Natural killer cell (primary cell): Measurements from ENCODE around the gene SCARB1. TPM values are rescaled to one million over a fixed set of nuclear protein-coding genes. Genes with fewer than 3 reads are reported as not detected.

Experiments
- ATAC-seq, 3 donors: fragments of 150-1000 bp in 2 of 3; fragments of 200-7000 bp in 1 of 3; cut with Tn5 transposase; 1 replicate in 1 of 3; 2 replicates in 2 of 3; pipeline ENCODE4 v1.10.0; 2021; ENCODE audit warnings: mild to moderate bottlenecking in 2 of 3, moderate library complexity in 2 of 3
- DNase-seq, 2 donors: peaks; one replicate each; pipeline versions ENCODE4 v3.0.0 to v3.0.0-alpha.2; 2013 to 2021; ENCODE audit warnings: mixed read lengths in 1 of 2
- H3K27ac ChIP-seq: one replicate; pipeline ENCODE4 v1.5.1; 2013; ENCODE audit warnings: mild to moderate bottlenecking, low read length
- H3K27me3 ChIP-seq: one replicate; pipeline ENCODE4 v1.6.1; 2013; ENCODE audit warnings: low read length; ENCODE audit not compliant: control insufficient read depth, insufficient read depth
- H3K36me3 ChIP-seq: one replicate; pipeline ENCODE4 v1.6.1; 2013; ENCODE audit warnings: low read length; ENCODE audit not compliant: control insufficient read depth, insufficient read depth
- H3K4me1 ChIP-seq: one replicate; pipeline ENCODE4 v1.6.1; 2013; ENCODE audit warnings: low read length; ENCODE audit not compliant: control insufficient read depth, insufficient read depth
- H3K4me3 ChIP-seq: one replicate; pipeline ENCODE4 v1.5.1; 2013; ENCODE audit warnings: low read length
- H3K9me3 ChIP-seq: one replicate; pipeline ENCODE4 v1.6.1; 2013; ENCODE audit warnings: low read length; ENCODE audit not compliant: control insufficient read depth, insufficient read depth
- H3K27ac Mint-ChIP-seq, 2 donors: one replicate each; pipeline ENCODE4 v1.8.0; 2022; ENCODE audit warnings: mild to moderate bottlenecking in 2 of 2, mixed read lengths in 2 of 2, moderate library complexity in 1 of 2
- H3K27me3 Mint-ChIP-seq, 2 donors: one replicate each; pipeline ENCODE4 v1.8.0; 2022; ENCODE audit warnings: low read depth in 2 of 2, mixed read lengths in 2 of 2
- H3K36me3 Mint-ChIP-seq: one replicate; pipeline ENCODE4 v1.8.0; 2022; ENCODE audit warnings: mixed read lengths
- H3K4me1 Mint-ChIP-seq, 2 donors: one replicate each; pipeline ENCODE4 v1.8.0; 2022; ENCODE audit warnings: mixed read lengths in 2 of 2
- H3K4me3 Mint-ChIP-seq: one replicate; pipeline ENCODE4 v1.8.0; 2022; ENCODE audit warnings: mild to moderate bottlenecking, moderate library complexity, mixed read lengths
- H3K9me3 Mint-ChIP-seq, 2 donors: one replicate each; pipeline ENCODE4 v1.8.0; 2022; ENCODE audit warnings: mixed read lengths in 2 of 2
- WGBS: methylation state at CpG from one replicate; pipeline ENCODE4 v1.1.7; 2013; ENCODE audit warnings: missing lambda C conversion rate; ENCODE audit not compliant: insufficient coverage; 5-methylcytosine and 5-hydroxymethylcytosine counted together
- intact Hi-C: fragments of 100-400 bp; cut with micrococcal nuclease; formaldehyde crosslinking; loops from one replicate; pipeline ENCODE4 v1.14.2; 2022
- total RNA-seq, 4 donors: library from RNA; stranded (reverse); fragments of 120-200 nt in 1 of 4; gene quantifications; one replicate each; pipeline versions ENCODE4 v1.2.3 to v1.2.4, GENCODE V29; 2013 to 2022
- TF ChIP-seq, protein P1 (sequence below): fragments of 200-600 bp; IDR thresholded peaks from one replicate; pipeline ENCODE4 v1.8.0; 2022; ENCODE audit warnings: antibody characterized with exemption

Gene SCARB1
- total RNA-seq, 3 donors from 2014 or later (not counting 1 experiment from before 2014, with no cell fraction given): 1.1 to 2.7 (median 1.3) TPM

DNA sequence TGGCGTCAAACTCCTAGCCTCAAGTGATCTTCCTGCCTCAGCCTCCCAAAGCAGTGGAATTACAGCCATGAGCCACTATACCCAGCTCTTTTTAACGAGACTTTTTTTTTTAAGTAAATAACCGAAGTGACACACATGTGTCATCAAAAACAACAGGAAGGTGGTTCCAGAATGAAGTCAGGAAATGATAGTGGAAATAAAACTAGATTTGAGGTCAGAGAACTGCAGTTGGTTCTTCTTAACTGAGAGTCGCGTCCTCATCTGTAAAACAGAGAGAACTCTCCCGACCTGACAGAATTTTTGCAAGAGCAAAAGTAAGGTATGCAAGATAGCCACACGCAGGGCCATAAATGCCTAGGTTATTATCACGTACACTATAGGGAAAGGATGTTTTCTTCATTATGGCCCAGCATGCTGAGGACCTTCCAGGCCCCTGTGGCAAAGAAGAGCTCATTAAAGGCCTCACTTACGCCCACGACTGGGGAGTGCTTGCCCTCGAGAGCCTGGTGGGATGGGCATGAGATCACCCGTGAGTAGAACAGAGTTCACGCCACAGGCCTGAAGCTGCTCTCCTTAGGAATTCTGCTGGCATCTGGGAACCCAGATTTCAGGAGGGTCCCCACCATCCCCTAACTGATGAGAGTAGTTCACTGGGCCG lies 67.2 kb downstream of the SCARB1 start:
- Histone ChIP-seq H3K36me3 (no peaks in the 10 kb centered on the region), H3K27me3 (no peaks in the 10 kb centered on the region), H3K9me3 (no peaks in the 10 kb centered on the region), H3K4me1 (no peaks in the 10 kb centered on the region), H3K4me3 (no peak overlapping the region), H3K27ac (no peak overlapping the region)
- no peak for DNase-seq
- H3K4me1 Mint-ChIP-seq: no peaks in the 10 kb centered on the region
- H3K27me3 Mint-ChIP-seq: no peaks in the 10 kb centered on the region
- no peak overlapping the region for H3K4me3 Mint-ChIP-seq
- TF ChIP-seq, protein P1, sequence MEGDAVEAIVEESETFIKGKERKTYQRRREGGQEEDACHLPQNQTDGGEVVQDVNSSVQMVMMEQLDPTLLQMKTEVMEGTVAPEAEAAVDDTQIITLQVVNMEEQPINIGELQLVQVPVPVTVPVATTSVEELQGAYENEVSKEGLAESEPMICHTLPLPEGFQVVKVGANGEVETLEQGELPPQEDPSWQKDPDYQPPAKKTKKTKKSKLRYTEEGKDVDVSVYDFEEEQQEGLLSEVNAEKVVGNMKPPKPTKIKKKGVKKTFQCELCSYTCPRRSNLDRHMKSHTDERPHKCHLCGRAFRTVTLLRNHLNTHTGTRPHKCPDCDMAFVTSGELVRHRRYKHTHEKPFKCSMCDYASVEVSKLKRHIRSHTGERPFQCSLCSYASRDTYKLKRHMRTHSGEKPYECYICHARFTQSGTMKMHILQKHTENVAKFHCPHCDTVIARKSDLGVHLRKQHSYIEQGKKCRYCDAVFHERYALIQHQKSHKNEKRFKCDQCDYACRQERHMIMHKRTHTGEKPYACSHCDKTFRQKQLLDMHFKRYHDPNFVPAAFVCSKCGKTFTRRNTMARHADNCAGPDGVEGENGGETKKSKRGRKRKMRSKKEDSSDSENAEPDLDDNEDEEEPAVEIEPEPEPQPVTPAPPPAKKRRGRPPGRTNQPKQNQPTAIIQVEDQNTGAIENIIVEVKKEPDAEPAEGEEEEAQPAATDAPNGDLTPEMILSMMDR: no peak
- intact Hi-C loops: no loop called here
- WGBS: 62% methylated on average over 13 of the region's 14 CpGs
- no peak overlapping the region for H3K27ac Mint-ChIP-seq
- no peak for ATAC-seq
- no peaks in the 10 kb centered on the region for H3K36me3 Mint-ChIP-seq
- H3K9me3 Mint-ChIP-seq: no peaks in the 10 kb centered on the region

DNA sequence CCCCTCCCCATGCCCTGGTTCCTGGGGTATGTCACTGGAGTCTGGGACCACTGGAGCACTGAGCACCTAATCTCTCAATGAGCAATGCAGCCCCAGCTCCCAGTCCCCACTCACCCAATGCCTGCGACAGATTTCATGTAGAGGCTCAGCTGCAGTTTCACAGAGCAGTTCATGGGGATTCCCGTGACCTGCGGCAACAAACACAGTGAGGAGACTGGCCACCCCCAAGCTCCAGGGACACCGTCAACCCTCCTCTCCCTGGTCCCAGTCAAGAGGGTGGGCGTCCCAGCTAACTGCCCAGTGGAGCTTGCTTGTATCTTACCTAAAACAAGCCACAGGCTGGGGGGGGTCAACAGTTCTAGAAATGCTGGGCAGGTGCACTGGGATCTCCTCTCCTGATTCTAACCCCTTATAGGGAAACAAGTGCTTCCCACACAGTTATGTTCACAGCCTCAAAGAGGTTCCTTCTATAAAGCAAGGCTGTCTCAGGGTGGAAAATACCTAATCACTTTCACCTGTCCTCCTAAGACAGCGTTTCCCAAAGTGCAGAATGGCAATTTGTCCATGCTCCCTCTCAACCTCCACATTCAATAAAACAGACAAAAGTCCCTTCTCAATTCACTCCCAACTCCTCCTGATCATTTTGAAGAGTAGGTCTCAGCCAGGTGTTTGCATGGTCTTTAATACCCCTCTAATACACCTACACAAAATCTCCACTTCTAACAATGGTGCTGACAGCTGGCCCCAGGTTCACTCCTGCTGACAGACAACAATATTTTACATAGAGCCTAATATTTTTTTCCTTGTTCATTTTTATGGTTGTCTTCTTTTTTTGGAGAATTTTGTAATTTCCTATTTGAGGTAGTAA lies 68.3 kb downstream of the SCARB1 start:
- DNase-seq: no peak

DNA sequence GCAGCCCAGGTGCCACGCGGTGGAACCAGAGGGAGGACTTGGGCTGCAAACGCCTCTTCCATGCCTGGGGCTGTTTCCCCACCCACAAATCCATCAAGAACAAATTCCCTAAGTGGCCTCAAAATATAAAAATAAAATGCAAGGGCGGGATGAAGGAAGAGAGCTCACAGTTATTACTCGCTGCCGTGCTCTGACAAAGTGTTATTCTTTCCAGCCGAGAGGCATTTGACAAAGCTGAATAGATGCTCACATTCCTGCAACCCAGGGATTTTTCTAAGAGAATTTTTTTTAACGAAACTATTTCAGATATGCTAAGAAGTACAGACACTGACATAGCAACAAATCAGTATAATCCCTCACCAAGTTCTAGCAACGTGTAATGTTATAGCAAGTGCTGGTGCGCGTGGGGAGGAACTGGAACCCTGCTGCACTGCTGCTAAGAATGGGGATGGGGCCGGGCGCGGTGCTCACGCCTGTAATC lies 70.7 kb downstream of the SCARB1 start:
- TF ChIP-seq, protein P1: no peak
- Mint-ChIP-seq H3K36me3 (no peaks in the 10 kb centered on the region), H3K4me1 (no peaks in the 10 kb centered on the region), H3K9me3 (no peaks in the 10 kb centered on the region), H3K4me3 (no peak overlapping the region), H3K27ac (no peak overlapping the region), H3K27me3 (no peaks in the 10 kb centered on the region)
- Histone ChIP-seq H3K27me3 (no peaks in the 10 kb centered on the region), H3K9me3 (no peaks in the 10 kb centered on the region), H3K4me3 (no peak overlapping the region), H3K4me1 (no peaks in the 10 kb centered on the region), H3K27ac (no peak overlapping the region), H3K36me3 (no peaks in the 10 kb centered on the region)
- DNase-seq (no peak), ATAC-seq (no peak)
- 98% methylated on average over 14 of the region's 15 CpGs for WGBS
- intact Hi-C loops: no loop called here

More for the DNA sequence above, 68.3 kb downstream of the SCARB1 start:
- intact Hi-C loops: no loop called here
- WGBS: 85% methylated on average over 6 of the region's 6 CpGs
- Mint-ChIP-seq H3K9me3 (no peaks in the 10 kb centered on the region), H3K27ac (no peak overlapping the region), H3K4me1 (no peaks in the 10 kb centered on the region), H3K36me3 (no peaks in the 10 kb centered on the region), H3K27me3 (no peaks in the 10 kb centered on the region), H3K4me3 (no peak overlapping the region)
- Histone ChIP-seq H3K36me3 (no peaks in the 10 kb centered on the region), H3K27me3 (no peaks in the 10 kb centered on the region), H3K4me1 (no peaks in the 10 kb centered on the region), H3K9me3 (no peaks in the 10 kb centered on the region), H3K27ac (no peak overlapping the region), H3K4me3 (no peak overlapping the region)
- TF ChIP-seq, protein P1: no peak
- no peak for ATAC-seq
